ENCODE results near the gene DEPP1.
"Not testable (repeated sequence)": the region's sequence is repeated elsewhere in the genome, so short reads cannot be mapped to it uniquely, and the experiment has no call there.

DEPP1 gene

GRCh38 chr10:44978570-44979280, at the start of gene DEPP1:
TSS of gene DEPP1 (minus strand) at chr10:44978809. CDS start at chr10:44978030, 779 bp downstream.
- peak; percentile 79 for DNase-seq (ENCODE audit: low read depth, low spot score)

GRCh38 chr10:45023426-45023825, 44.8 kb upstream of the DEPP1 start:
- no peak for DNase-seq (ENCODE audit: low read depth, low spot score)

- no peak for DNase-seq (ENCODE audit: low read depth, low spot score)
These were observed 37.0 kb upstream of the DEPP1 start for GRCh38 chr10:45015590-45015989.

GRCh38 chr10:45014557-45014956, 35.9 kb upstream of the DEPP1 start:
- not testable (repeated sequence) for DNase-seq (ENCODE audit: low read depth, low spot score)

GRCh38 chr10:45008524-45009161, 30.0 kb upstream of the DEPP1 start:
- peak; percentile 70 for DNase-seq (ENCODE audit: low read depth, low spot score)

GRCh38 chr10:45006276-45007030, 27.8 kb upstream of the DEPP1 start:
- no peak for DNase-seq (ENCODE audit: low read depth, low spot score)

- no peak for DNase-seq (ENCODE audit: low read depth, low spot score)
These were observed 26.7 kb upstream of the DEPP1 start for GRCh38 chr10:45005284-45005683.

- no peak for DNase-seq (ENCODE audit: low read depth, low spot score)
These were observed 26.1 kb upstream of the DEPP1 start for GRCh38 chr10:45004661-45005060.

GRCh38 chr10:45003432-45004000, 24.9 kb upstream of the DEPP1 start:
- DNase-seq (ENCODE audit: low read depth, low spot score) = no peak

GRCh38 chr10:45001381-45002148, 23.0 kb upstream of the DEPP1 start:
- DNase-seq (ENCODE audit: low read depth, low spot score) = no peak

- DNase-seq (ENCODE audit: low read depth, low spot score) = no peak
These were observed 22.3 kb upstream of the DEPP1 start, which contains the start of gene ZNF22 for GRCh38 chr10:45000752-45001380. TSS of gene ZNF22 (plus strand) at chr10:45000923. CDS start at chr10:45003369, 2,446 bp downstream.

- DNase-seq (ENCODE audit: low read depth, low spot score) = no peak
These were observed 21.6 kb upstream of the DEPP1 start for GRCh38 chr10:45000138-45000751.

GRCh38 chr10:44998146-44998631, 19.6 kb upstream of the DEPP1 start:
- no peak for DNase-seq (ENCODE audit: low read depth, low spot score)

GRCh38 chr10:44997105-44997748, 18.6 kb upstream of the DEPP1 start:
- DNase-seq (ENCODE audit: low read depth, low spot score) = no peak

GRCh38 chr10:44995914-44996669, 17.5 kb upstream of the DEPP1 start:
- peak; percentile 95 for DNase-seq (ENCODE audit: low read depth, low spot score)

- no peak for DNase-seq (ENCODE audit: low read depth, low spot score)
These were observed 16.9 kb upstream of the DEPP1 start for GRCh38 chr10:44995581-44995913.

- DNase-seq (ENCODE audit: low read depth, low spot score) = no peak
These were observed 16.3 kb upstream of the DEPP1 start for GRCh38 chr10:44994752-44995530.

Data from brain pericyte (primary cell).